ENCODE data around the gene FKBP10. TPM values are rescaled to one million over a fixed set of nuclear protein-coding genes. Genes with fewer than 3 reads are reported as not detected.

The FKBP10 gene
- total and polyA plus RNA-seq, 10 of the 15 experiments (the other 5 are each of a cell fraction or from before 2014, with no cell fraction given): 0.02 to 4.7 (median 1.8) TPM

- TF ChIP-seq REST (IDR thresholded peaks at IDR 0.05; ENCODE audit: low read depth, low read length) (no peak), GATAD2B (conservative IDR thresholded peaks at IDR 0.05; ENCODE audit: low read depth) (peak; percentile 73), IKZF1 (conservative IDR thresholded peaks at IDR 0.05) (peak; percentile 62), CBX3 (IDR thresholded peaks at IDR 0.05; ENCODE audit: borderline replicate concordance, low read depth) (no peak), ZNF217 (IDR thresholded peaks at IDR 0.05) (peak; percentile 49; the same call in 1 of the 2 replicates), DPF2 (IDR thresholded peaks at IDR 0.05) (peak; percentile 97), SIX5 (IDR thresholded peaks at IDR 0.05; ENCODE audit: low read depth, low read length, severe bottlenecking) (no peak), EZH2 (IDR thresholded peaks at IDR 0.05; ENCODE audit: borderline replicate concordance, control insufficient read depth, low read depth, low read length) (no peak), RELA (IDR thresholded peaks at IDR 0.05; ENCODE audit: borderline replicate concordance, partially characterized antibody) (peak; percentile 15), HSF1 (IDR thresholded peaks at IDR 0.05; ENCODE audit: low read depth, low read length) (no peak), ZNF592 (IDR thresholded peaks at IDR 0.05) (no peak), GABPA (IDR thresholded peaks at IDR 0.05; ENCODE audit: low read depth) (no peak), NKRF (conservative IDR thresholded peaks at IDR 0.05) (peak; percentile 68), PKNOX1 (IDR thresholded peaks at IDR 0.05) (peak; percentile 99), BHLHE40 (IDR thresholded peaks at IDR 0.05; ENCODE audit: borderline replicate concordance in 1 of 2, low read depth in 2 of 2, low read length in 1 of 2) (peak in 1 of 2 experiments; percentile 33; a peak in 1 of 4 replicates), NFYA (IDR thresholded peaks at IDR 0.05; ENCODE audit: borderline replicate concordance, low read depth, low read length) (peak; percentile 55)
These were observed 26.4 kb upstream of the FKBP10 start, which contains the start of gene JUP (continued) for GRCh38 chr17:41786227-41787020.

Data from GM12878 (cell line).